Smooth muscle cell (in vitro differentiated cells): ENCODE measurements around the gene PPFIA1. TPM values are rescaled to one million over a fixed set of nuclear protein-coding genes. Genes with fewer than 3 reads are reported as not detected.

Source experiments
- DNase-seq: peaks from one replicate; lab custom pipeline; 2025; ENCODE audit not compliant: unreplicated experiment; lab: John Stamatoyannopoulos, UW
- H2AFZ ChIP-seq: fragments of 200-600 bp; sonication (generic); 2 replicates; pipeline ENCODE4 v1.6.0; 2016; ENCODE audit warnings: antibody characterized with exemption, low read depth, mild to moderate bottlenecking
- H3F3A ChIP-seq: fragments of 200-600 bp; sonication (generic); 2 replicates; pipeline ENCODE4 v1.6.0; 2017; ENCODE audit warnings: antibody characterized with exemption, low read depth
- H3K27ac ChIP-seq: fragments of 200-600 bp; sonication (generic); 2 replicates; pipeline ENCODE4 v1.5.1; 2016; ENCODE audit warnings: low read depth, mild to moderate bottlenecking
- H3K27me3 ChIP-seq: fragments of 200-600 bp; sonication (generic); 2 replicates; pipeline ENCODE4 v1.6.1; 2016; ENCODE audit warnings: low read depth, mild to moderate bottlenecking
- H3K36me3 ChIP-seq: fragments of 200-600 bp; sonication (generic); 2 replicates; pipeline ENCODE4 v1.5.1; 2016; ENCODE audit warnings: low read depth
- H3K4me1 ChIP-seq: fragments of 200-600 bp; sonication (generic); 2 replicates; pipeline ENCODE4 v1.5.1; 2016; ENCODE audit warnings: low read depth
- H3K4me2 ChIP-seq: fragments of 200-600 bp; sonication (generic); 2 replicates; pipeline ENCODE4 v1.6.0; 2016; ENCODE audit warnings: mild to moderate bottlenecking
- H3K4me3 ChIP-seq: fragments of 200-600 bp; sonication (generic); 2 replicates; pipeline ENCODE4 v1.5.1; 2016; ENCODE audit warnings: mild to moderate bottlenecking
- H3K79me2 ChIP-seq: fragments of 200-600 bp; sonication (generic); 2 replicates; pipeline ENCODE4 v1.6.0; 2016; ENCODE audit warnings: low read depth, mild to moderate bottlenecking
- H3K9ac ChIP-seq: fragments of 200-600 bp; sonication (generic); 2 replicates; pipeline ENCODE4 v1.6.0; 2016; ENCODE audit warnings: low read depth
- H3K9me3 ChIP-seq: fragments of 200-600 bp; sonication (generic); replicated peaks from 2 replicates; pipeline ENCODE4 v1.5.1; 2016; ENCODE audit warnings: low read depth
- H4K20me1 ChIP-seq: fragments of 200-600 bp; sonication (generic); 2 replicates; pipeline ENCODE4 v1.6.0; 2016; ENCODE audit warnings: low read depth
- WGBS: methylation state at CpG from one replicate; pipeline ENCODE4 v1.1.7; 2016; ENCODE audit warnings: low lambda C conversion rate; 5-methylcytosine and 5-hydroxymethylcytosine counted together
- polyA plus RNA-seq: library from polyadenylated mRNA; unstranded; fragments of >200 nt; fragmentation: Nextera tagmentation; extraction: Ambion mirVana; gene quantifications from 2 replicates; pipeline ENCODE4 v1.2.1, GENCODE V29; 2016
- total RNA-seq: library from RNA; depleted of rRNA; stranded (reverse); fragments of >200 nt; gene quantifications from 2 replicates; pipeline ENCODE4 v1.2.3, GENCODE V29; 2014
- TF ChIP-seq, protein P1 (sequence below): fragments of 200-600 bp; sonication (generic); IDR thresholded peaks from 2 replicates; pipeline ENCODE4 v1.5.1; 2017; ENCODE audit warnings: borderline replicate concordance, mild to moderate bottlenecking, antibody characterized with exemption; ENCODE audit not compliant: insufficient read depth, poor library complexity, severe bottlenecking

The PPFIA1 gene
- total and polyA plus RNA-seq, 2 experiments from 2014 or later = 23.8 to 48.2 TPM

DNA sequence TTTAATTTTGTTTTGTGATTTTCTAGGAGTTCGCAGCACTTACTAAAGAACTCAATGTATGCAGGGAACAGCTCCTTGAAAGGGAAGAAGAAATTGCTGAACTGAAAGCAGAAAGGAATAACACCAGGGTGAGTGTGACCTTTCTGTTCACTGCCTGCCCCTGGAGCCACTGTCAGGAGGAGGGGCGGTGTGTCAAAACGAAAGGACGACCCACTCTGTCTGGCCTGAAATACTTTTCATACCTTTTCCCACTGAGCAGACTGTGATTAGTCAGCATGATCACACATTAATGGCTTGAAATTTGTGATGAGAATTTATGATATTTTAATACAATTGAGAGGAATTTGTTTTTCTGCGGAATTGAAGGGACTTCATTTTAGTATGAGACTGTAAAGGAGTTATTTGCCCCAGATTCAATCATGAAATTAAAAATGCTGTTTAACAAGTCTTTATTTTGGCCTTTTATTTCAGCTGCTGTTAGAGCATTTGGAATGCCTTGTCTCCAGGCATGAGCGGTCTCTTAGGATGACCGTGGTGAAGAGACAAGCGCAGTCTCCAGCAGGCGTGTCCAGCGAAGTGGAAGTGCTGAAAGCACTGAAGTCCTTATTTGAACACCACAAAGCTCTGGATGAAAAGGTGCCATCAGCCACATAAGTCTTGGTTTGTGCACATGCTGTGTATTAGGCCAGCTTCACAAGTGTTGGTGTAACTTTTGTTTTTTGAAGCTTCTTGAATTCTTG, 54.1 kb downstream of the PPFIA1 start:
- Histone ChIP-seq H2AFZ (no peak overlapping the region), H3K79me2 (peaks cover 16% of the 10 kb centered on the region), H3K4me1 (peaks cover 27% of the 10 kb centered on the region), H3K4me3 (no peak overlapping the region), H3K36me3 (peaks cover 6% of the 10 kb centered on the region), H4K20me1 (peaks cover 29% of the 10 kb centered on the region), H3K27ac (peak overlapping the region; percentile 61), H3K9ac (no peak overlapping the region), H3K9me3 (no peaks in the 10 kb centered on the region), H3K4me2 (peak overlapping the region; percentile 12), H3K27me3 (no peaks in the 10 kb centered on the region), H3F3A (peaks cover 4% of the 10 kb centered on the region)
- TF ChIP-seq, protein P1, sequence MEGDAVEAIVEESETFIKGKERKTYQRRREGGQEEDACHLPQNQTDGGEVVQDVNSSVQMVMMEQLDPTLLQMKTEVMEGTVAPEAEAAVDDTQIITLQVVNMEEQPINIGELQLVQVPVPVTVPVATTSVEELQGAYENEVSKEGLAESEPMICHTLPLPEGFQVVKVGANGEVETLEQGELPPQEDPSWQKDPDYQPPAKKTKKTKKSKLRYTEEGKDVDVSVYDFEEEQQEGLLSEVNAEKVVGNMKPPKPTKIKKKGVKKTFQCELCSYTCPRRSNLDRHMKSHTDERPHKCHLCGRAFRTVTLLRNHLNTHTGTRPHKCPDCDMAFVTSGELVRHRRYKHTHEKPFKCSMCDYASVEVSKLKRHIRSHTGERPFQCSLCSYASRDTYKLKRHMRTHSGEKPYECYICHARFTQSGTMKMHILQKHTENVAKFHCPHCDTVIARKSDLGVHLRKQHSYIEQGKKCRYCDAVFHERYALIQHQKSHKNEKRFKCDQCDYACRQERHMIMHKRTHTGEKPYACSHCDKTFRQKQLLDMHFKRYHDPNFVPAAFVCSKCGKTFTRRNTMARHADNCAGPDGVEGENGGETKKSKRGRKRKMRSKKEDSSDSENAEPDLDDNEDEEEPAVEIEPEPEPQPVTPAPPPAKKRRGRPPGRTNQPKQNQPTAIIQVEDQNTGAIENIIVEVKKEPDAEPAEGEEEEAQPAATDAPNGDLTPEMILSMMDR = no peak
- DNase-seq = no peak
- 76% methylated on average over 10 of the region's 10 CpGs for WGBS

DNA sequence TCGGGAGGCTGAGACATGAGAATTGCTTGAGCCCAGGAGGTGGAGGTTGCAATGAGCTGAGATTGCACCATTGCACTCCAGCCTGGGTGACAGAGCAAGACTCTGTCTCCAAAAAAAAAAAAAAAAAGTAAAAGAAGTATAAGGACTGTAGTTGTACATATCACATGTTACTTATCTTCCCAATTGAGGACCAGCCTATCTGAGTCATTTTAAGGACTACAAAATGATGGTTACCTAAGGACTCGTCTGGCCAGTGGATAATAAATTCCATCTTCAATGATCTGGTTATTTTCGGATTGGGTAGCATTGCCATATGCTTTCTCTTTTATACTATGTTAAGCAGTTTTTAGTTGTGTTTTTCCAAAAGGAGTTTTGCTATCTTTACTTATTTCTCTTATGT, 55.3 kb downstream of the PPFIA1 start:
- DNase-seq = no peak
- Histone ChIP-seq H3K4me3 (no peak overlapping the region), H2AFZ (no peak overlapping the region), H3K4me1 (peaks cover 27% of the 10 kb centered on the region), H3K9ac (no peak overlapping the region), H3K79me2 (peaks cover 16% of the 10 kb centered on the region), H4K20me1 (peaks cover 26% of the 10 kb centered on the region), H3K36me3 (peaks cover 6% of the 10 kb centered on the region), H3K9me3 (no peaks in the 10 kb centered on the region), H3K27ac (peak overlapping the region; percentile 61), H3F3A (peaks cover 4% of the 10 kb centered on the region), H3K4me2 (peak overlapping the region; percentile 61), H3K27me3 (no peaks in the 10 kb centered on the region)
- WGBS = 81% methylated on average over 3 of the region's 3 CpGs
- TF ChIP-seq, protein P1 = no peak

- WGBS = 48% methylated on average over 6 of the region's 6 CpGs
- H3K4me2 ChIP-seq = peak overlapping the region; percentile 61
Observed at GRCh38 chr11:70326365-70326811, 55.9 kb downstream of the PPFIA1 start.

More at GRCh38 chr11:70326365-70326811, 55.9 kb downstream of the PPFIA1 start:
- Histone ChIP-seq H3K27ac (peak overlapping the region; percentile 61), H4K20me1 (peaks cover 26% of the 10 kb centered on the region), H3K27me3 (no peaks in the 10 kb centered on the region), H3F3A (peaks cover 4% of the 10 kb centered on the region), H3K79me2 (peaks cover 14% of the 10 kb centered on the region), H3K4me3 (no peak overlapping the region), H3K9me3 (no peaks in the 10 kb centered on the region), H3K36me3 (peaks cover 6% of the 10 kb centered on the region), H3K9ac (no peak overlapping the region), H2AFZ (no peak overlapping the region), H3K4me1 (peaks cover 27% of the 10 kb centered on the region)
- DNase-seq = no peak
- TF ChIP-seq, protein P1 = no peak
